MM.1S (cell line): ENCODE measurements around the gene MAGEC1.
A peak's percentile ranks its signal among the peaks of the same experiment; 100 is the strongest.

ENCODE experiments used
- DNase-seq: peaks from one replicate; pipeline ENCODE4 v3.0.0-alpha.2; 2015
- H2AFZ ChIP-seq: fragments of 300-600 bp; sonication (generic); 2 replicates; pipeline ENCODE4 v1.6.0; 2016; ENCODE audit warnings: antibody characterized with exemption, low read length
- H3F3A ChIP-seq: fragments of 300-600 bp; sonication (generic); 2 replicates; pipeline ENCODE4 v1.6.1; 2016; ENCODE audit warnings: mild to moderate bottlenecking, antibody characterized with exemption, low read length, moderate library complexity, mixed read lengths; ENCODE audit not compliant: insufficient read depth
- H3K27ac ChIP-seq: fragments of 300-600 bp; sonication (generic); 2 replicates; pipeline ENCODE4 v1.5.1; 2016; ENCODE audit warnings: mild to moderate bottlenecking, low read length
- H3K27me3 ChIP-seq: fragments of 300-600 bp; sonication (generic); replicated peaks from 2 replicates; pipeline ENCODE4 v1.6.0; 2016; ENCODE audit warnings: low read length; ENCODE audit not compliant: insufficient read depth
- H3K36me3 ChIP-seq: fragments of 300-600 bp; sonication (generic); replicated peaks from 2 replicates; pipeline ENCODE4 v1.6.1; 2016; ENCODE audit warnings: mild to moderate bottlenecking, low read length, mixed read lengths; ENCODE audit not compliant: insufficient read depth
- H3K4me1 ChIP-seq: fragments of 300-600 bp; sonication (generic); 2 replicates; pipeline ENCODE4 v1.6.1; 2016; ENCODE audit warnings: low read length, mixed read lengths
- H3K4me2 ChIP-seq: fragments of 300-600 bp; sonication (generic); 2 replicates; pipeline ENCODE4 v1.6.0; 2016; ENCODE audit warnings: low read depth, low read length
- H3K4me3 ChIP-seq: fragments of 300-600 bp; sonication (generic); 2 replicates; pipeline ENCODE4 v1.5.1; 2016; ENCODE audit warnings: low read length, mixed read lengths
- H3K79me2 ChIP-seq: fragments of 300-600 bp; sonication (generic); 2 replicates; pipeline ENCODE4 v1.6.1; 2016; ENCODE audit warnings: mixed run types, low read length, mixed read lengths
- H3K9ac ChIP-seq: fragments of 300-600 bp; sonication (generic); 2 replicates; pipeline ENCODE4 v1.6.1; 2016; ENCODE audit warnings: low read length, mixed read lengths
- H3K9me2 ChIP-seq: fragments of 300-600 bp; sonication (generic); replicated peaks from 2 replicates; pipeline ENCODE4 v1.6.1; 2016; ENCODE audit warnings: mild to moderate bottlenecking, low read length, mixed read lengths; ENCODE audit not compliant: insufficient read depth
- H3K9me3 ChIP-seq: fragments of 300-600 bp; sonication (generic); replicated peaks from 2 replicates; pipeline ENCODE4 v1.6.1; 2016; ENCODE audit warnings: mild to moderate bottlenecking, low read length, mixed read lengths; ENCODE audit not compliant: insufficient read depth
- H4K20me1 ChIP-seq: fragments of 300-600 bp; sonication (generic); 2 replicates; pipeline ENCODE4 v1.6.1; 2016; ENCODE audit warnings: mild to moderate bottlenecking, low read length, moderate library complexity, mixed read lengths; ENCODE audit not compliant: insufficient read depth
- EZH2 ChIP-seq: fragments of 300-600 bp; sonication (generic); optimal IDR thresholded peaks from 2 replicates; pipeline ENCODE3; 2017; ENCODE audit warnings: low read depth, mild to moderate bottlenecking, antibody characterized with exemption, low read length, mixed read lengths
- EZH2phosphoT487 ChIP-seq: fragments of 300-600 bp; sonication (generic); IDR thresholded peaks from 2 replicates; pipeline ENCODE4 v1.6.1; 2018; ENCODE audit warnings: antibody characterized with exemption, low read length
- TF ChIP-seq, protein P1 (sequence below): fragments of 300-600 bp; sonication (generic); IDR thresholded peaks from 2 replicates; pipeline ENCODE4 v1.5.1; 2016; ENCODE audit warnings: antibody characterized with exemption, low read length, mixed read lengths

Gene MAGEC1

DNA sequence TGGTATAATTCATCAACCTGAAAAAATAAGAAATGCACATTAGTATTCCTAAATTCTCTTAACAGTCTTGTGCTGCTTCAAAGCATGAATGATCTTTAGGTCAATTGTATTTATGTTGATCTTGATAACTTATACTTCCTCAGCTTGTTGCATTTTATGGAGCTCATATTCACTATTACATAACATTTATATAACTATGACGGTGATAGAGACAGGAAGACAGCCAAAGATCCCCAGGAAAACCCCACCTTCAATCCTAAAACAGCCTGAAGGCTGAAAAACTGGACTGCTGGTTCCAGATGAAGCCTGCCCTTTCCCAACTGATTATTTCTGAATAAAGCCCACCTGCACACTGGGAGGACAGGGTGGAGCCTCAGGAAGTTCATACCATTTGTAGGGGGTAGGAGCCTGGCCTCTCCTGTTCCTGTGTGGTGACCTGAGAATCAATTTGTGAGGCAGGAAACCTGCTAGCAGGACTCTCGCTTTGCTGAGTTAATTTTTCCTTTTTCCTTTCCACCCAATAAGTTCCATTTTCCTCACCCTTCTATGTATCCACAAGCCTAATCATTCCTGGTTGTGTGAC, 30.5 kb downstream of the MAGEC1 start:
- no peak for DNase-seq
- no peak for TF ChIP-seq EZH2
- TF ChIP-seq, protein P1, sequence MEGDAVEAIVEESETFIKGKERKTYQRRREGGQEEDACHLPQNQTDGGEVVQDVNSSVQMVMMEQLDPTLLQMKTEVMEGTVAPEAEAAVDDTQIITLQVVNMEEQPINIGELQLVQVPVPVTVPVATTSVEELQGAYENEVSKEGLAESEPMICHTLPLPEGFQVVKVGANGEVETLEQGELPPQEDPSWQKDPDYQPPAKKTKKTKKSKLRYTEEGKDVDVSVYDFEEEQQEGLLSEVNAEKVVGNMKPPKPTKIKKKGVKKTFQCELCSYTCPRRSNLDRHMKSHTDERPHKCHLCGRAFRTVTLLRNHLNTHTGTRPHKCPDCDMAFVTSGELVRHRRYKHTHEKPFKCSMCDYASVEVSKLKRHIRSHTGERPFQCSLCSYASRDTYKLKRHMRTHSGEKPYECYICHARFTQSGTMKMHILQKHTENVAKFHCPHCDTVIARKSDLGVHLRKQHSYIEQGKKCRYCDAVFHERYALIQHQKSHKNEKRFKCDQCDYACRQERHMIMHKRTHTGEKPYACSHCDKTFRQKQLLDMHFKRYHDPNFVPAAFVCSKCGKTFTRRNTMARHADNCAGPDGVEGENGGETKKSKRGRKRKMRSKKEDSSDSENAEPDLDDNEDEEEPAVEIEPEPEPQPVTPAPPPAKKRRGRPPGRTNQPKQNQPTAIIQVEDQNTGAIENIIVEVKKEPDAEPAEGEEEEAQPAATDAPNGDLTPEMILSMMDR = no peak
- no peak for TF ChIP-seq EZH2phosphoT487
- Histone ChIP-seq H3K27ac (no peak overlapping the region), H3K4me3 (no peak overlapping the region), H2AFZ (no peak overlapping the region), H3K4me2 (no peak overlapping the region), H3F3A (no peaks in the 10 kb centered on the region), H4K20me1 (no peaks in the 10 kb centered on the region), H3K27me3 (no peaks in the 10 kb centered on the region), H3K4me1 (no peaks in the 10 kb centered on the region), H3K36me3 (no peaks in the 10 kb centered on the region), H3K9me3 (no peaks in the 10 kb centered on the region), H3K9ac (no peak overlapping the region), H3K79me2 (no peaks in the 10 kb centered on the region), H3K9me2 (no peaks in the 10 kb centered on the region)

- DNase-seq = peak; percentile 43
- no peak overlapping the region for H3K9ac ChIP-seq
- no peaks in the 10 kb centered on the region for H3K9me2 ChIP-seq
- H3K9me3 ChIP-seq = no peaks in the 10 kb centered on the region
- no peaks in the 10 kb centered on the region for H3K36me3 ChIP-seq
- no peaks in the 10 kb centered on the region for H4K20me1 ChIP-seq
- H3K4me2 ChIP-seq = 0 out of 2 replicates have a peak overlapping the region, but pooled peaks have one; percentile 15
- H3F3A ChIP-seq = no peaks in the 10 kb centered on the region
- H2AFZ ChIP-seq = no peak overlapping the region
- no peaks in the 10 kb centered on the region for H3K27me3 ChIP-seq
- H3K4me3 ChIP-seq = no peak overlapping the region
- no peaks in the 10 kb centered on the region for H3K4me1 ChIP-seq
- H3K79me2 ChIP-seq = no peaks in the 10 kb centered on the region
- peak overlapping the region; percentile 35; the same call in 1 of the 2 replicates for H3K27ac ChIP-seq
- TF ChIP-seq EZH2phosphoT487 (no peak), EZH2 (no peak)
- TF ChIP-seq, protein P1 = no peak
These were observed 32.0 kb downstream of the MAGEC1 start for GRCh38 chrX:141935645-141936044.

DNA sequence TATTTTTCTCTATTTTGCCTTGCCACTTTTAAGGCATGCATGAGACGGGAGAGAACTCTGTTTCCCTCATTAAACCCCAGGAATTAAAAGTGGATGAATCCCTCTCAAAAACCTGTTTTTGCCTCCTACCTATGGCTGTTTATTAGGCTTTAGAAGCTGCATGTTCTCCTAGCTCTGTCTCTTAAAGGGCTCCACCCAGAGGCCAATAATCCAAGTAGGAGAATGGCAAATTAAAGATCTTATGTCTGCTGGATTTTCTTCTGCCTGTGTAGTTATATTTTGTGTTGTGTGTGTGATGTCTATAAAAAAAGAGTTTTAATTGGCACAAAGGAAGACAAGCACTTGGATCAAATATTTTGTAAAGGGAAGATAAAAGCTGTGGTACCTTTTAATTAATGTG, 32.4 kb downstream of the MAGEC1 start:
- Histone ChIP-seq H3K27me3 (no peaks in the 10 kb centered on the region), H3K9me3 (no peaks in the 10 kb centered on the region)
- TF ChIP-seq, protein P1 = peak; percentile 38
- TF ChIP-seq EZH2 = no peak

More for the DNA sequence above, 32.4 kb downstream of the MAGEC1 start:
- no peak overlapping the region for H3K4me3 ChIP-seq
- H3F3A ChIP-seq = no peaks in the 10 kb centered on the region
- no peaks in the 10 kb centered on the region for H3K4me1 ChIP-seq
- no peak overlapping the region for H3K27ac ChIP-seq
- H3K9me2 ChIP-seq = no peaks in the 10 kb centered on the region
- H3K9ac ChIP-seq = no peak overlapping the region
- no peak overlapping the region for H3K4me2 ChIP-seq
- no peaks in the 10 kb centered on the region for H4K20me1 ChIP-seq
- peak; percentile 24 for DNase-seq
- no peaks in the 10 kb centered on the region for H3K79me2 ChIP-seq
- no peak overlapping the region for H2AFZ ChIP-seq
- H3K36me3 ChIP-seq = no peaks in the 10 kb centered on the region
